ENCODE measurements around the gene RBM34.
A peak's percentile ranks its signal among the peaks of the same experiment; 100 is the strongest.
"Not testable (repeated sequence)": the region's sequence is repeated elsewhere in the genome, so short reads cannot be mapped to it uniquely, and the experiment has no call there.

Gene RBM34

GRCh38 chr1:235093696-235094592 lies 67.1 kb downstream of the RBM34 start:
- peak overlapping the region; percentile 44 for H3K4me3 ChIP-seq (ENCODE audit: low read length, poor library complexity, severe bottlenecking)
- H3K9me3 ChIP-seq (ENCODE audit: insufficient read depth, low read depth, low read length) = no peaks in the 10 kb centered on the region
- H3K27me3 ChIP-seq (ENCODE audit: insufficient read depth, low read length, poor library complexity, severe bottlenecking) = no peaks in the 10 kb centered on the region
- H3K36me3 ChIP-seq (ENCODE audit: insufficient read depth, low read length) = no peaks in the 10 kb centered on the region
- no peaks in the 10 kb centered on the region for H3K4me1 ChIP-seq (ENCODE audit: insufficient read depth, low read length, poor library complexity, severe bottlenecking)
- no peaks in the 10 kb centered on the region for H3F3A ChIP-seq (ENCODE audit: low read depth)
- TF ChIP-seq CTCF (conservative IDR thresholded peaks at IDR 0.05; ENCODE audit: low read length) = peak; percentile 98
- TF ChIP-seq EZH2phosphoT487 (IDR thresholded peaks at IDR 0.05; ENCODE audit: borderline replicate concordance) = no peak
- no peaks in the 10 kb centered on the region for H3K9me2 ChIP-seq (replicated peaks; ENCODE audit: low read depth, low read length)
- H3K79me2 ChIP-seq (ENCODE audit: insufficient read depth, low read length) = no peaks in the 10 kb centered on the region
- no peaks in the 10 kb centered on the region for H4K20me1 ChIP-seq (ENCODE audit: insufficient read depth, low read length, poor library complexity, severe bottlenecking)
- peak overlapping the region; percentile 85 for H2AFZ ChIP-seq (ENCODE audit: low read length)
- no peak overlapping the region for H3K9ac ChIP-seq (ENCODE audit: low read depth, low read length, poor library complexity, severe bottlenecking)
- peak overlapping the region; percentile 59 for H3K4me2 ChIP-seq (ENCODE audit: low read depth, low read length, poor library complexity, severe bottlenecking)

- no peaks in the 10 kb centered on the region for H3K27me3 ChIP-seq (ENCODE audit: insufficient read depth, low read length, poor library complexity, severe bottlenecking)
- no peak overlapping the region for H3K9ac ChIP-seq (ENCODE audit: low read depth, low read length, poor library complexity, severe bottlenecking)
- H3K9me3 ChIP-seq (ENCODE audit: insufficient read depth, low read depth, low read length) = no peaks in the 10 kb centered on the region
- no peaks in the 10 kb centered on the region for H3F3A ChIP-seq (ENCODE audit: low read depth)
- H3K36me3 ChIP-seq (ENCODE audit: insufficient read depth, low read length) = no peaks in the 10 kb centered on the region
- H3K79me2 ChIP-seq (ENCODE audit: insufficient read depth, low read length) = no peaks in the 10 kb centered on the region
- H3K4me2 ChIP-seq (ENCODE audit: low read depth, low read length, poor library complexity, severe bottlenecking) = peak overlapping the region; percentile 59
- no peaks in the 10 kb centered on the region for H3K9me2 ChIP-seq (replicated peaks; ENCODE audit: low read depth, low read length)
- no peaks in the 10 kb centered on the region for H4K20me1 ChIP-seq (ENCODE audit: insufficient read depth, low read length, poor library complexity, severe bottlenecking)
- H3K4me1 ChIP-seq (ENCODE audit: insufficient read depth, low read length, poor library complexity, severe bottlenecking) = no peaks in the 10 kb centered on the region
- H2AFZ ChIP-seq (ENCODE audit: low read length) = peak overlapping the region; percentile 85
- H3K4me3 ChIP-seq (ENCODE audit: low read length, poor library complexity, severe bottlenecking) = peak overlapping the region; percentile 44
- TF ChIP-seq EZH2phosphoT487 (IDR thresholded peaks at IDR 0.05; ENCODE audit: borderline replicate concordance) = no peak
- TF ChIP-seq CTCF (conservative IDR thresholded peaks at IDR 0.05; ENCODE audit: low read length) = no peak
Measured at GRCh38 chr1:235093013-235093695, 67.9 kb downstream of the RBM34 start.

GRCh38 chr1:235092415-235092814 lies 68.6 kb downstream of the RBM34 start:
- H3K4me1 ChIP-seq (ENCODE audit: insufficient read depth, low read length, poor library complexity, severe bottlenecking); H3F3A ChIP-seq (ENCODE audit: low read depth); H3K9me2 ChIP-seq (replicated peaks; ENCODE audit: low read depth, low read length); H3K27me3 ChIP-seq (ENCODE audit: insufficient read depth, low read length, poor library complexity, severe bottlenecking); H3K9ac ChIP-seq (ENCODE audit: low read depth, low read length, poor library complexity, severe bottlenecking); H4K20me1 ChIP-seq (ENCODE audit: insufficient read depth, low read length, poor library complexity, severe bottlenecking); H3K9me3 ChIP-seq (ENCODE audit: insufficient read depth, low read depth, low read length); H2AFZ ChIP-seq (ENCODE audit: low read length); H3K4me2 ChIP-seq (ENCODE audit: low read depth, low read length, poor library complexity, severe bottlenecking); H3K4me3 ChIP-seq (ENCODE audit: low read length, poor library complexity, severe bottlenecking); H3K79me2 ChIP-seq (ENCODE audit: insufficient read depth, low read length); H3K36me3 ChIP-seq (ENCODE audit: insufficient read depth, low read length): not testable (repeated sequence)

- H4K20me1 ChIP-seq (ENCODE audit: insufficient read depth, low read length, poor library complexity, severe bottlenecking); H3F3A ChIP-seq (ENCODE audit: low read depth); H3K4me2 ChIP-seq (ENCODE audit: low read depth, low read length, poor library complexity, severe bottlenecking); H3K9ac ChIP-seq (ENCODE audit: low read depth, low read length, poor library complexity, severe bottlenecking); H3K4me3 ChIP-seq (ENCODE audit: low read length, poor library complexity, severe bottlenecking); H3K79me2 ChIP-seq (ENCODE audit: insufficient read depth, low read length); H3K27me3 ChIP-seq (ENCODE audit: insufficient read depth, low read length, poor library complexity, severe bottlenecking); H3K36me3 ChIP-seq (ENCODE audit: insufficient read depth, low read length); H2AFZ ChIP-seq (ENCODE audit: low read length); H3K9me2 ChIP-seq (replicated peaks; ENCODE audit: low read depth, low read length); H3K4me1 ChIP-seq (ENCODE audit: insufficient read depth, low read length, poor library complexity, severe bottlenecking); H3K9me3 ChIP-seq (ENCODE audit: insufficient read depth, low read depth, low read length): not testable (repeated sequence)
Measured at GRCh38 chr1:235092045-235092406, 69.0 kb downstream of the RBM34 start.

GRCh38 chr1:235091319-235092044 lies 69.6 kb downstream of the RBM34 start:
- H3K4me1 ChIP-seq (ENCODE audit: insufficient read depth, low read length, poor library complexity, severe bottlenecking); H2AFZ ChIP-seq (ENCODE audit: low read length); H3K9ac ChIP-seq (ENCODE audit: low read depth, low read length, poor library complexity, severe bottlenecking); H4K20me1 ChIP-seq (ENCODE audit: insufficient read depth, low read length, poor library complexity, severe bottlenecking); H3K9me2 ChIP-seq (replicated peaks; ENCODE audit: low read depth, low read length); H3K4me3 ChIP-seq (ENCODE audit: low read length, poor library complexity, severe bottlenecking); H3K79me2 ChIP-seq (ENCODE audit: insufficient read depth, low read length); H3K36me3 ChIP-seq (ENCODE audit: insufficient read depth, low read length); H3F3A ChIP-seq (ENCODE audit: low read depth); H3K9me3 ChIP-seq (ENCODE audit: insufficient read depth, low read depth, low read length); H3K4me2 ChIP-seq (ENCODE audit: low read depth, low read length, poor library complexity, severe bottlenecking); H3K27me3 ChIP-seq (ENCODE audit: insufficient read depth, low read length, poor library complexity, severe bottlenecking): not testable (repeated sequence)

Measured in Loucy (cell line).